Measurements from ENCODE around the gene MAPK1IP1L. TPM values are rescaled to one million over a fixed set of nuclear protein-coding genes. Genes with fewer than 3 reads are reported as not detected.
A peak's percentile ranks its signal among the peaks of the same experiment; 100 is the strongest.

Gene MAPK1IP1L
- total and polyA plus RNA-seq, 9 donors = 35.6 to 130 (median 75.6) TPM

- no peaks in the 10 kb centered on the region for H3K36me3 ChIP-seq
- H3K27me3 ChIP-seq = no peaks in the 10 kb centered on the region
- no peak for DNase-seq
- H3K9me3 ChIP-seq = no peaks in the 10 kb centered on the region
- peaks cover 7% of the 10 kb centered on the region for H3K4me1 ChIP-seq (ENCODE audit: insufficient read depth)
- H3K4me3 ChIP-seq = no peak overlapping the region
- intact Hi-C loops (cut with DNase I) = no loop called here
- H3K27ac ChIP-seq = no peak overlapping the region
- WGBS, 3 donors = 72 to 74% (median 73%) methylated on average over 11 of the region's 11 CpGs
- TF ChIP-seq POLR2A (IDR thresholded peaks at IDR 0.05) (no peak), EP300 (IDR thresholded peaks at IDR 0.05) (no peak)
- TF ChIP-seq, protein P1, sequence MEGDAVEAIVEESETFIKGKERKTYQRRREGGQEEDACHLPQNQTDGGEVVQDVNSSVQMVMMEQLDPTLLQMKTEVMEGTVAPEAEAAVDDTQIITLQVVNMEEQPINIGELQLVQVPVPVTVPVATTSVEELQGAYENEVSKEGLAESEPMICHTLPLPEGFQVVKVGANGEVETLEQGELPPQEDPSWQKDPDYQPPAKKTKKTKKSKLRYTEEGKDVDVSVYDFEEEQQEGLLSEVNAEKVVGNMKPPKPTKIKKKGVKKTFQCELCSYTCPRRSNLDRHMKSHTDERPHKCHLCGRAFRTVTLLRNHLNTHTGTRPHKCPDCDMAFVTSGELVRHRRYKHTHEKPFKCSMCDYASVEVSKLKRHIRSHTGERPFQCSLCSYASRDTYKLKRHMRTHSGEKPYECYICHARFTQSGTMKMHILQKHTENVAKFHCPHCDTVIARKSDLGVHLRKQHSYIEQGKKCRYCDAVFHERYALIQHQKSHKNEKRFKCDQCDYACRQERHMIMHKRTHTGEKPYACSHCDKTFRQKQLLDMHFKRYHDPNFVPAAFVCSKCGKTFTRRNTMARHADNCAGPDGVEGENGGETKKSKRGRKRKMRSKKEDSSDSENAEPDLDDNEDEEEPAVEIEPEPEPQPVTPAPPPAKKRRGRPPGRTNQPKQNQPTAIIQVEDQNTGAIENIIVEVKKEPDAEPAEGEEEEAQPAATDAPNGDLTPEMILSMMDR (IDR thresholded peaks at IDR 0.05) = no peak
Measured at GRCh38 chr14:55116246-55117030, 65.0 kb downstream of the MAPK1IP1L start.

DNA sequence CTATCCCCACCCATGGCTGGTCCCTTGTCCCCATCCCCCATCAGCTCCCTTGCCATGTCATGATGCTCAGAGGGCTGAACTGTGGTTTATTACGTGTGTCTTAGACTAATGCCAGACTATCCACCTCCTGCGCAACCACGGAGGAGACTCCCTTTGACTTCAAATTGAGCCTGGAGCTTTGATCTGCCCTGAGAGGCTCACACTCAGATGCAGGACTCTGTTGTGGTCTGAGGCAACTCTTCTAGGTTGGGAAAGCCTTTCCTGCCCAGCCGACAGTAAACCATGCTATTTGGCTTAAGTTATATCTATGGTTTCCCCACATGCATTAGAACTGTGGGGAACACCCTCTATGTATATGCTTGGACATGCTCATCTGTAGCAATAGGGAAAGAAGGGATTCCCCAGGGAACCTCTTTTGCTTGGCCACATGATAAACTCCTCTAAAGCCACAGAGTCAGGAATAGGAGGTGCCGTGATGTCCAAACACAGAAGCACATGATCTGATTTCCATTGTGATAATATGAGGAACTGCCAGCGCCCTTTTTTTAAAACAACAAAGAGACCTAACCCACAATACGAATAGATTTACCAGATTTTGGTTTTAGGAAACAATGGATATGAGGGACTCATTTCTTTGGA is 66.5 kb downstream of the MAPK1IP1L start:
- Histone ChIP-seq H3K4me3 (no peak overlapping the region), H3K27me3 (no peaks in the 10 kb centered on the region), H3K4me1 (ENCODE audit: insufficient read depth) (peaks cover 13% of the 10 kb centered on the region), H3K9me3 (no peaks in the 10 kb centered on the region), H3K36me3 (no peaks in the 10 kb centered on the region), H3K27ac (peak overlapping the region; percentile 66 to 80)
- 84 to 89% (median 89%) methylated on average over 7 of the region's 7 CpGs for WGBS, 3 donors
- TF ChIP-seq EP300 (IDR thresholded peaks at IDR 0.05) (no peak), POLR2A (IDR thresholded peaks at IDR 0.05) (no peak)
- TF ChIP-seq, protein P1 (IDR thresholded peaks at IDR 0.05) = no peak
- DNase-seq = no peak
- intact Hi-C loops (cut with DNase I) = no loop called here

DNA sequence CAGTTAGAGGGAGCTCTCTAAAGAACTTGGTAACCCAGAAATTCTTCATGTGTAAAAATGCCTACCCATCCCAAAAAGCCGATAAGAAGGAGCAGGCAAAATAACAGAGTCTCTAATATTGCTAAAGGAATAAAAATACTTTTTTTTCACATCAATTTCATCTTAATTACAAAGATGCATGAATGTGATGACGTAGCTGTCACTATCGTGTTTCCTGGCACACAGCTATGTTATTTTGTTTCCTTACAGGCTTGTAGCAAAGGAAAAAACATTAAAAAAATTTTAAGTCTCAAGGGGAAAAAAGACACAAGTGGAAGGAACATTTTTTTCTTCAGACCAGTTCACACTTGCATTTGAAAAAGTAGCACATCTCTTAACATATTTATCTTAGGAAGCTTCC is 67.3 kb downstream of the MAPK1IP1L start:
- Histone ChIP-seq H3K4me3 (no peak overlapping the region), H3K27ac (peak overlapping the region; percentile 66 to 80), H3K36me3 (no peaks in the 10 kb centered on the region), H3K4me1 (ENCODE audit: insufficient read depth) (peaks cover 20% of the 10 kb centered on the region), H3K27me3 (no peaks in the 10 kb centered on the region), H3K9me3 (no peaks in the 10 kb centered on the region)
- TF ChIP-seq EP300 (IDR thresholded peaks at IDR 0.05) = no peak
- TF ChIP-seq, protein P1 (IDR thresholded peaks at IDR 0.05) = peak in 1 of 3 donors; percentile 13
- intact Hi-C loops (cut with DNase I) = no loop called here
- DNase-seq = no peak
- 7 to 17% (median 8%) methylated on average over 3 of the region's 3 CpGs for WGBS, 3 donors

Other genes starting within 250 kb of the MAPK1IP1L start
- gene GCH1, start 148.8 kb upstream of the MAPK1IP1L start, total RNA-seq = 10 to 100 TPM in 1 of 7 donors, 1 to 10 TPM in 5, under 1 TPM in 1; 0.71 to 13.2 (median 2.6) TPM
- gene GCH1, start 148.8 kb upstream of the MAPK1IP1L start, polyA plus RNA-seq = 1 to 10 TPM; 2.0 to 3.6 TPM
- gene WDHD1, start 24.5 kb upstream of the MAPK1IP1L start, total RNA-seq = 1 to 10 TPM; 1.4 to 4.2 (median 2.7) TPM
- gene WDHD1, start 24.5 kb upstream of the MAPK1IP1L start, polyA plus RNA-seq = 1 to 10 TPM; 1.2 to 2.5 TPM
- 10 to 100 TPM in 6 of 7 donors, 1 to 10 TPM in 1; 6.4 to 31.1 (median 17.4) TPM for gene SOCS4, start 24.4 kb upstream of the MAPK1IP1L start, total RNA-seq
- gene SOCS4, start 24.4 kb upstream of the MAPK1IP1L start, polyA plus RNA-seq = 1 to 10 TPM; 3.5 to 6.9 TPM
- gene LGALS3, start 77.6 kb downstream of the MAPK1IP1L start, total RNA-seq = 100 to 1,000 TPM; 227 to 387 (median 259) TPM
- gene LGALS3, start 77.6 kb downstream of the MAPK1IP1L start, polyA plus RNA-seq = 100 to 1,000 TPM; 228 to 516 TPM
- under 1 TPM in 3 of 7 donors, not detected in 4; 0.43 to 0.69 (median 0.46) TPM for gene DLGAP5, start 139.9 kb downstream of the MAPK1IP1L start, total RNA-seq
- under 1 TPM; 0.47 to 0.65 TPM for gene DLGAP5, start 139.9 kb downstream of the MAPK1IP1L start, polyA plus RNA-seq
- 10 to 100 TPM; 18.1 to 29.8 (median 24.3) TPM for gene FBXO34, start 219.8 kb downstream of the MAPK1IP1L start, total RNA-seq
- gene FBXO34, start 219.8 kb downstream of the MAPK1IP1L start, polyA plus RNA-seq = 10 to 100 TPM; 11.4 to 17.6 TPM